WERI-Rb-1 (cell line): ENCODE data around the gene DSG1.

Source experiments
- DNase-seq: peaks from one replicate; pipeline ENCODE4 v3.0.0-alpha.2; 2020
- H3K27ac ChIP-seq: fragments of 250-450 bp; sonication (Bioruptor Pico); 2 replicates; pipeline ENCODE4 v1.5.1; 2020; ENCODE audit warnings: mild to moderate bottlenecking, moderate library complexity
- H3K27me3 ChIP-seq: fragments of 250-450 bp; sonication (Bioruptor Pico); 2 replicates; pipeline ENCODE4 v1.5.1; 2021; ENCODE audit warnings: mild to moderate bottlenecking, low read depth, moderate library complexity; ENCODE audit not compliant: insufficient read depth, severe bottlenecking
- H3K36me3 ChIP-seq: fragments of 250-450 bp; sonication (Bioruptor Pico); 2 replicates; pipeline ENCODE4 v1.5.1; 2020; ENCODE audit warnings: mild to moderate bottlenecking, moderate library complexity
- H3K4me3 ChIP-seq: 2 replicates; pipeline ENCODE4 v1.5.1; 2011; ENCODE audit warnings: low read depth, mild to moderate bottlenecking, control low read depth, low read length
- H3K9me3 ChIP-seq: fragments of 250-450 bp; sonication (Bioruptor Pico); 2 replicates; pipeline ENCODE4 v1.5.1; 2021; ENCODE audit warnings: mild to moderate bottlenecking, moderate library complexity; ENCODE audit not compliant: severe bottlenecking
- CTCF ChIP-seq: IDR thresholded peaks from 2 replicates; pipeline ENCODE4 v1.5.1; 2011; ENCODE audit warnings: low read depth, mild to moderate bottlenecking, control low read depth, inconsistent platforms, low read length

DSG1 gene

GRCh38 chr18:31396796-31397612 lies 79.0 kb downstream of the DSG1 start:
- H3K27ac ChIP-seq: no peak overlapping the region
- no peaks in the 10 kb centered on the region for H3K27me3 ChIP-seq
- no peaks in the 10 kb centered on the region for H3K36me3 ChIP-seq
- TF ChIP-seq CTCF: no peak
- no peak overlapping the region for H3K4me3 ChIP-seq
- DNase-seq: no peak
- H3K9me3 ChIP-seq: no peaks in the 10 kb centered on the region

GRCh38 chr18:31398191-31398590 lies 80.2 kb downstream of the DSG1 start:
- Histone ChIP-seq H3K4me3 (no peak overlapping the region), H3K36me3 (no peaks in the 10 kb centered on the region)
- DNase-seq: no peak

GRCh38 chr18:31399306-31400032 lies 81.5 kb downstream of the DSG1 start:
- H3K9me3 ChIP-seq: no peaks in the 10 kb centered on the region
- H3K36me3 ChIP-seq: no peaks in the 10 kb centered on the region
- H3K4me3 ChIP-seq: no peak overlapping the region
- H3K27ac ChIP-seq: no peak overlapping the region
- no peaks in the 10 kb centered on the region for H3K27me3 ChIP-seq
- no peak for TF ChIP-seq CTCF
- DNase-seq: no peak

More at GRCh38 chr18:31398191-31398590, 80.2 kb downstream of the DSG1 start:
- Histone ChIP-seq H3K27ac (no peak overlapping the region), H3K27me3 (no peaks in the 10 kb centered on the region), H3K9me3 (no peaks in the 10 kb centered on the region)
- TF ChIP-seq CTCF: no peak

GRCh38 chr18:31401156-31402025 lies 83.4 kb downstream of the DSG1 start:
- H3K27ac ChIP-seq: no peak overlapping the region
- DNase-seq: no peak
- TF ChIP-seq CTCF: no peak

GRCh38 chr18:31402026-31402373 lies 84.0 kb downstream of the DSG1 start:
- H3K27me3 ChIP-seq: no peaks in the 10 kb centered on the region
- DNase-seq: no peak
- no peak overlapping the region for H3K27ac ChIP-seq
- no peaks in the 10 kb centered on the region for H3K9me3 ChIP-seq
- no peaks in the 10 kb centered on the region for H3K36me3 ChIP-seq
- TF ChIP-seq CTCF: no peak
- H3K4me3 ChIP-seq: no peak overlapping the region

More at GRCh38 chr18:31401156-31402025, 83.4 kb downstream of the DSG1 start:
- no peaks in the 10 kb centered on the region for H3K27me3 ChIP-seq
- no peaks in the 10 kb centered on the region for H3K9me3 ChIP-seq
- H3K4me3 ChIP-seq: no peak overlapping the region
- H3K36me3 ChIP-seq: no peaks in the 10 kb centered on the region
